Lung microvascular endothelial cell (primary cell): Measurements from ENCODE around the gene MFNG. TPM values are rescaled to one million over a fixed set of nuclear protein-coding genes. Genes with fewer than 3 reads are reported as not detected.
A peak's percentile ranks its signal among the peaks of the same experiment; 100 is the strongest.

Experiments
- DNase-seq, 2 donors: peaks; one replicate each; pipeline versions ENCODE4 v3.0.0 to v3.0.0-alpha.2; 2010; ENCODE audit warnings: low read depth in 2 of 2
- total RNA-seq: library from RNA; depleted of rRNA; stranded (reverse); fragments of >200 nt; gene quantifications from 2 replicates; pipeline ENCODE4 v1.2.1, GENCODE V29; 2014

The MFNG gene
- total RNA-seq, 1 donor from 2014 or later = 137 TPM

GRCh38 chr22:37497062-37497599, 10.9 kb upstream of the MFNG start:
- DNase-seq = peak in 1 of 2 donors; percentile 86

DNA sequence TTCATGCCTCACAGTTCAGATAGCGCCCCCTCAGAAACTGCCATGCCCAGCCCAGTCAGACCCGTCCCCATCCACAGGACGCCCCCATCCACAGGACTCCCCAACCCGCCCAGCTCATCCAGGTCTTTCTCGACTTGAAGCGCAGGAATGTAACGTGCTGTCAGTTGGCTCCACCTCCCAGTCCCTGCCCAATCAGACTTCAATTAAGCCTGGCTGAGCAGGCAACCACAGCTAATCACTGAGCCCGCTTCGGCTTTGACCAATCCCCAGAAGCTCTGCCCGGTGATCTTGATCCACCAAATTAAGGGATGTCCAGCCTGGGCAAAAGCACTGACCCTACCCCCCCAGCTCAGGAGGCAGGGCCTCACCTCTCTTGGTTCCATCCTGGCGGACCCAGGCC, 10.5 kb upstream of the MFNG start:
- peak in 1 of 2 donors; percentile 64 for DNase-seq

DNA sequence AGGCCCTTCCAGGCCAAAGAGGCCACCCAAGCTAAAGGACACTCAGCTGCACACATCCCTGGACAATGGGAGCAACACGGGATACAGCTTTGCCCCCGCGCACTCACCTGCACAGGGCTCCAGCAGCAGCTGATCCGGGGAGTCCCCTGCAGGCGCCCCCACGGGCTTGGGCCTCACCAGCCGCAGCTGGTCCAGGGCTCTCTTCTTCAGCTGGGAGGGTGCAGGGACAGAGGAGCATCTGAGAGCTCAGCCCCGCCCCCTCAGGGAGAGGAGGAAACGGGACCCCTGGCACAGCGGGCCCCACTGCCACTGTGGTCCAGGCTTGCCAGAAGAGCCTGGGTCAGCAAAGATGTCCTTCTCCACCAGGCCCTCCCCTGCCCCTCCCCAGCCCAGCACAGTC, 7.8 kb upstream of the MFNG start:
- no peak for DNase-seq

DNA sequence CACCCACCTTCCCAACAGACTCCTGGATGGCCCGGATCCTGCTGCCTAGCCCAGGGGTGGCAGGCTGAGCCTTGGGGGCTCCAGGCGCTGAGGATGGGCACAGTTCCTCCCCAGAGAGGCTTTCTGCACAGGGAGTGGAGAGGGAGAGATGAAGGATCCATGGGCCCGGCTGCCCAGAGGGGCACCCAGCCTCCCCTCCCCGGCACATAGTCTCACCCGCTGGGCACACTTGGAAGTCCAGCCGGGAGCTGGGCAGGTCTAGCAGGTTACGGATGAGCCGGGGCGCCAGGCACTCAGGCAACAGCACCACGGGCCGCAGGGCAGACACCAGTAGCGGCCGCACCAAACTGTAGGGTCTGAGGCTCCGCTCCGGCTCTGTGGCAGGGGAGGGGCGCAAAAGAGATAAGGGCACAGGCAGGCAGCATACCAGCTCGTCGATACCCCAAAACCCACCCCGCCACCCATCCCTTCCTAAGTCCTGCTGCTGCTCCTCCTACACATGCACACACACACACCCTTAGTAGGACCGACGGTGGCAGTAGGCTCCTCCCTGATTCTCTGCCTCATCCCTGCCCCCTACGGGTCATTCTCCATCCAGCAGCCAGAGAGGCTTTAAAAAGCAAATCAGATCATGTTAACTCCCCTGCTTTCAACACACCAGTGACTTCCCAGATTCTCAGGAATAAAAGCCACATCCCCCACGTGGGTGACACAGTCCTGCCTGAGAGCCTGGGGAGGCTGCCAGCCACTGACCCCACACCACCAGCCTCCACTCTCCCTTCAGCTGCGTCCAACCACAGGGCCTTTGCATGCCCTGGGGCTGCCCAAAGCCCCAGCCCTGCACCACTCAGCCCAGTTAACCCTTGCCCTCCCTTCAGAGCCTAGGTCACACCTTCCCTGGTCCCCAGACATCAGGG, 6.5 kb upstream of the MFNG start:
- DNase-seq = peak; percentile 46 to 51

- no peak for DNase-seq
These were observed 5.6 kb upstream of the MFNG start for GRCh38 chr22:37491559-37492427.

GRCh38 chr22:37491106-37491505, 4.9 kb upstream of the MFNG start:
- no peak for DNase-seq

GRCh38 chr22:37489983-37490382, 3.8 kb upstream of the MFNG start:
- DNase-seq = no peak

DNA sequence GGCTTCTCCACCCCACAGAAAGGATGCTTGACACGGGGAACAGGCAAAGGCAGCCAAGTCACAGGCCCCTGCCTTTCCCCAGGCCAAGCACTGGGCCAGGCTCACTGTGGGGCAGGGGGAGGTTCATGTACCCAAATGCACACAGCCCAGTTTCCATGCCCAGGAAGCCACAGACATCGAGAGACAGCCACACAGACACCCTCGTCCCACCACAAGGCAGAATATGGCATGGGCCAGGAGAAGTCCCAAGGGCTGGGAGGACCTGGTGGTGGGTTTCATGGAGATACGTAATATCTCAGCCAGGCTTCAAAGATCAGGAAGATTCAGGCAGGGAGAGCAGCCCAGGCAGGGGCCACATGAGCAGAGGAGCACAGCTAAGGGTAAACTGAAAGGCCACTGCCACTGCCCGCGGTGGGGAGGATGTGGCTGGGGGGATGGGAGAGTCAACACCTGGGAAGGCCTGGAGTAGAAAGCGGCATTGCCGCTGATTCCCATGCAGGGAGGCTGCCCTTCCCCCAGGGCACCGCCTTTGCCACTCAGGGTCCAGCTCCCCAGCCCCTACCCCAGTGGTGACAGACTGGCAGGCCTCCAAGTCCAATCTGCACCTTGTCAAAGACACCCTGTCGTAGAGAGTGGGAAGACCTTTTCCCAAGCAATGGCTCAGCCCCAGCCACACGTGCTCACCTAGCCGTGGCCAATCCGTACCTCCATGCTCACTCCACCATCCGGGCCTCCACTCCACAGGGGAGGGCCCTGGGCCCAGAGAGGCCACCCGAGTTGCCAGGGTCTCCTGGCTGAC, 2.4 kb upstream of the MFNG start:
- no peak for DNase-seq

DNA sequence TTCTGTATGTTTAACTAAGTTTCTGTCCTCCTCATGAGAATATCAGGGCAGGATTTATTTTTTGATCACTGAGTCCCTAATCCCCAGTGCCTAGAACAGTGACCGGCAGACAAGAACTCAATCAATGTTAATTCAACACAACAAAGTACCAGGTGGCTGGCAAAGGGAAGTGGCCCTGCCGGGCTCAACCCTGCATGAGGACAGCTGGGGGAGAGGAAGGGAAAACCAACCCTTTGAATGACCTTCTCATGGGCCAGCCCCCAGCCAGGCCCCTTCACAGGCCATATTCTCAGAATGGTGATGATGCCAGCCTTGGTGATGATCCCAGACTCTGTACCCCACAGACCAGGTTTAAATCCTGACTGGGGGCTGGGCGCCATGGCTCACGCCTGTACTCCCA, 1.4 kb upstream of the MFNG start:
- no peak for DNase-seq

DNA sequence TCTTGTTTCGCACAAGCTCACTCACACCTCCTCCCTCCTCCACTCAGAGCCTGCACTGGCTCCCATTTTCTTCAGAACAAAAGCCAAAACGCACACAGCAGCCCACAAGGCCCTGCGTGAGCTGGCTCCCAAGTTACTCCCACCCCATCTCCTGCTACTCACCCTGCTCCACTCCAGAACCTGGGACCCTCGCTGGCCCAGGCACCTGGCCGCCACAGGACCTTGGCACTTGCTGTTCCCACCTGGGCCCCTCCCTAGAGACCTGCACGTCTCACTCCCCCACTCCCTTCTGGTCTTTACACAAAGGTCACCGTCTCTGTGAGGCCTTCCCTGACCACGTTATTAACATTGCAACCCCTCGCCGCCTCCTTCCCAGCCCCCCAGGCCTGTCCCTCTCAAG, 945 bp upstream of the MFNG start:
- DNase-seq = no peak

GRCh38 chr22:37485395-37486223, 575 bp downstream of the MFNG start:
- DNase-seq = no peak

- peak; percentile 89 to 92 for DNase-seq
These were observed 1.4 kb downstream of the MFNG start for GRCh38 chr22:37484480-37485394.

DNA sequence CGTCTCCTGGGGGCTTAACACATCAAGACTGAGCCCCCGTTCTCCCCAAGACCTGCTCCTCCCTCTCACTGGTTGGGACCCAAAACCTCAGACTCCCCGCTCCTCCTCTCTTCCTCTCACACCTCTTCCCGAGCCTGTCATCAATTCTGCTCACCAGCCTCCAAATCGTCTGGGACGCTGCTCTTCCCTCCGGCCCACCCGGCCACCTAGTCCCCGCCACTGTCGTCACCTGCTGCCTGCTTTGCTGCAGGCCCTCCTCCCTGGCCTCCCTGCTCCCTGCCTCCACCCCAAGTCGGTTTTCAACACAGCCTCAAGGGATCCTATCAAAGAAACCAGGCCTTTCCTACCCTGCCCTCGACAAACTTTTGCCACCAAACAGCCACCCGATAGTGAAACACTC, 3.1 kb downstream of the MFNG start:
- DNase-seq = no peak

DNA sequence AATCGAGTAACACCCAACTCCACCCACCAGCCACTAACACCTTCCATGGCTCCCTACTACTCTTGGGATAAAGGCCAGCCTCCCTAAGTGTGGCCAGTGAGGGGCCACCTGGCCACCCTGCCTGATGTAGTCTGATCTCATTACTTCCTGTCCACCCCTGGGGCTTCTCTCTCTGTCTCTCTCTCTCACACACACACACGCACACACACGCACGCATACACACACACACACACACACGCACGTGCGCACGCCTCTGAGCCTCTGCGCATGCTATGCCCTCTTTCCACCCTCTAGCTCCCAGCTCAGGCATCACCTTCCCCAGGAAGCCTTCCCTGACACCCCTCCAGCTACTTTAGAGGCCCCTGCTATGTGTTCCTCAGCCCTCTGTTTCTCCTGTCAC, 3.9 kb downstream of the MFNG start:
- peak; percentile 32 to 50 for DNase-seq

- DNase-seq = no peak
These were observed 4.8 kb downstream of the MFNG start for GRCh38 chr22:37481347-37481907.

DNA sequence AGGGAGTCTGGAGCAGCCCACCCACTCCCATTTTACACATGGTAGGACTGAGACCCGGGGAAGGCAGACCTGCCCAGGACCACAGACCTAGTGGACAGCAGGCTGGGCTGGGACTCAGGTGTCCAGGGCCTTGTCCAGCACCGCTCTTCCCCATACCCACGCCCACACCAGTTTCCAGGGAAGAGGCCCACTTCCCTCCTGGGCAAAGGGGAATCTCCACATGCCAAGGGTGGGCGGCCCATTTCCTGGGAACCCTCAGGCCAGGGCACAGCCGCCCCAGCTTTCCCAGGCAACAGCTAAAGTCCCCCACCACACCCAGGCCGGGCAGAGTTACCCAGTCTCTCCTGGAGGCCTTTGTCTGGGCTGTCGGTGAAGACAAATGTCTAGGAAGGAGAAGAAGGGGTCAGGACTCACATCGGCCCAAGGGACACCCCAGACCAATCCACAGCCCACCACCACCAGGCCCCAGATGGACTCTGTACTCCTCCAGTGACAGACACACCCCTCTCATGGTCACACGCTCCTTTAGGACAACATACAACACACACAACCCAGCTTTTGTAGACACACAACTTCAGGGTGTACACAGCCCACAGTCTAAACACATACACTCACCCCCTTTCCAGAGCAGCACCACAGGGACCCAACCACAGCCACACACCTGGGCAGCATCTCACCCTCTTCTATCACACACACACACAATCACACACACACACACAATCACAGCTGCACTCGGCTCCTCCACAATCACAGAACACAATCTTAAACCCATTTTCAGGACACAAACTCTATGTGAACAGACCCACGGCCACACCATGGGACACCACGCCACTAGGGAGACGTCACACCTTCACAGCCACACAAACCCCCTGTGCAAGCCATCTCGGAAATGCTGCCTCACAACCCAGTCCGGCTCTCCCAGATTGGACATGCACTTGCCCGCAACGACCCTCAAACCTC, 5.5 kb downstream of the MFNG start:
- no peak for DNase-seq

GRCh38 chr22:37479196-37479595, 7.0 kb downstream of the MFNG start:
- DNase-seq = no peak
